Activated naive CD4-positive, alpha-beta T cell treated with anti-CD3 and anti-CD28 coated beads for 36 hours (primary cell): Measurements from ENCODE around the gene SNX6. TPM values are rescaled to one million over a fixed set of nuclear protein-coding genes. Genes with fewer than 3 reads are reported as not detected.
"Not testable (repeated sequence)": the region's sequence is repeated elsewhere in the genome, so short reads cannot be mapped to it uniquely, and the experiment has no call there.

Experiments used
- CTCF ChIA-PET: fragments of 350-600 bp; sonication (Branson Sonifier 250); formaldehyde crosslinking; loops from one replicate; lab custom pipeline; 2021; ENCODE audit warnings: antibody characterized with exemption; lab: Charles Lee
- DNase-seq: peaks from one replicate; pipeline ENCODE4 v3.0.0-alpha.2; 2020
- H3K27ac Mint-ChIP-seq: one replicate; pipeline ENCODE4 v1.8.0; 2021; ENCODE audit warnings: mild to moderate bottlenecking, mixed read lengths
- H3K27me3 Mint-ChIP-seq: one replicate; pipeline ENCODE4 v1.8.0; 2021; ENCODE audit warnings: low read depth, mixed read lengths
- H3K36me3 Mint-ChIP-seq: one replicate; pipeline ENCODE4 v1.8.0; 2021; ENCODE audit warnings: low read depth, mixed read lengths
- H3K4me1 Mint-ChIP-seq: one replicate; pipeline ENCODE4 v1.8.0; 2021; ENCODE audit warnings: low read depth, mixed read lengths
- H3K4me3 Mint-ChIP-seq: one replicate; pipeline ENCODE4 v1.8.0; 2021; ENCODE audit warnings: mild to moderate bottlenecking, moderate library complexity, mixed read lengths
- H3K9me3 Mint-ChIP-seq: one replicate; pipeline ENCODE4 v1.8.0; 2021; ENCODE audit warnings: mixed read lengths
- intact Hi-C: fragments of 100-400 bp; cut with micrococcal nuclease; formaldehyde crosslinking; loops from one replicate; pipeline ENCODE4 v1.15.1; 2023
- total RNA-seq, 2 experiments: library from RNA; stranded (reverse); gene quantifications; one replicate each; pipeline ENCODE4 v1.2.3, GENCODE V29; 2021

Gene SNX6
- total RNA-seq, 2 experiments from 2014 or later = 73.9 to 74.3 TPM

- Mint-ChIP-seq H3K27ac (peak overlapping the region; percentile 98), H3K4me3 (peak overlapping the region; percentile 95), H3K4me1 (peaks cover 43% of the 10 kb centered on the region), H3K36me3 (peaks cover 11% of the 10 kb centered on the region)
- DNase-seq, H3K27me3 Mint-ChIP-seq, H3K9me3 Mint-ChIP-seq: not testable (repeated sequence)
- CTCF ChIA-PET = interaction anchor here (0.9 to 1.9 kb wide), 2 partner anchors 27 to 206 kb away, joined by 3 to 6 read pairs; no protein-coding TSS in a partner anchor
- intact Hi-C loops = loop anchor here (5.0 to 10.0 kb wide), 10 partner anchors 76 to 1784 kb away; partner anchors contain the start of genes BRMS1L, FAM177A1, MBIP and PPP2R3C
Observed at GRCh38 chr14:34538096-34538495, 91.9 kb downstream of the SNX6 start.

- H3K9me3 Mint-ChIP-seq = no peaks in the 10 kb centered on the region
- H3K27ac Mint-ChIP-seq = peak overlapping the region; percentile 53
- intact Hi-C loops = loop anchor here (5.0 to 10.0 kb wide), 10 partner anchors 75 to 1785 kb away; partner anchors contain the start of genes BRMS1L, FAM177A1, MBIP and PPP2R3C
- H3K27me3 Mint-ChIP-seq = no peaks in the 10 kb centered on the region
- H3K4me1 Mint-ChIP-seq = peaks cover 43% of the 10 kb centered on the region
- peaks cover 11% of the 10 kb centered on the region for H3K36me3 Mint-ChIP-seq
- CTCF ChIA-PET = interaction anchor here (0.5 to 1.9 kb wide), 2 partner anchors 16 to 206 kb away, joined by 3 to 6 read pairs; no protein-coding TSS in a partner anchor
- no peak for DNase-seq
- no peak overlapping the region for H3K4me3 Mint-ChIP-seq
Observed at GRCh38 chr14:34537677-34538009, 92.3 kb downstream of the SNX6 start.

- CTCF ChIA-PET = interaction anchor here (0.5 to 1.9 kb wide), 2 partner anchors 16 to 205 kb away, joined by 3 to 6 read pairs; no protein-coding TSS in a partner anchor
- Mint-ChIP-seq H3K9me3 (no peaks in the 10 kb centered on the region), H3K4me1 (peaks cover 43% of the 10 kb centered on the region), H3K27ac (no peak overlapping the region), H3K36me3 (peaks cover 13% of the 10 kb centered on the region), H3K27me3 (no peaks in the 10 kb centered on the region), H3K4me3 (no peak overlapping the region)
- intact Hi-C loops = loop anchor here (5.0 to 10.0 kb wide), 10 partner anchors 75 to 1785 kb away; partner anchors contain the start of genes BRMS1L, FAM177A1, MBIP and PPP2R3C
- DNase-seq = no peak
Observed at GRCh38 chr14:34536951-34537676, 92.8 kb downstream of the SNX6 start.

- no peaks in the 10 kb centered on the region for H3K27me3 Mint-ChIP-seq
- CTCF ChIA-PET = interaction anchor here (0.6 kb wide), 1 partner anchor 9 kb away, joined by 4 read pairs; no protein-coding TSS in a partner anchor
- no peaks in the 10 kb centered on the region for H3K4me1 Mint-ChIP-seq
- intact Hi-C loops = no loop called here
- H3K27ac Mint-ChIP-seq = peak overlapping the region; percentile 54
- no peak overlapping the region for H3K4me3 Mint-ChIP-seq
- H3K36me3 Mint-ChIP-seq = peaks cover 25% of the 10 kb centered on the region
- DNase-seq = no peak
- H3K9me3 Mint-ChIP-seq = no peaks in the 10 kb centered on the region
Observed at GRCh38 chr14:34527591-34527990, 102.4 kb downstream of the SNX6 start.

GRCh38 chr14:34524216-34524615 lies 105.7 kb downstream of the SNX6 start:
- intact Hi-C loops, DNase-seq, H3K4me3 Mint-ChIP-seq, H3K9me3 Mint-ChIP-seq, H3K4me1 Mint-ChIP-seq, H3K27ac Mint-ChIP-seq, H3K27me3 Mint-ChIP-seq: not testable (repeated sequence)
- peaks cover 34% of the 10 kb centered on the region for H3K36me3 Mint-ChIP-seq
- CTCF ChIA-PET = interaction anchor here (2.1 kb wide), 1 partner anchor 193 kb away, joined by 4 read pairs; no protein-coding TSS in a partner anchor

- H3K27me3 Mint-ChIP-seq = no peaks in the 10 kb centered on the region
- CTCF ChIA-PET = interaction anchor here (2.1 kb wide), 1 partner anchor 191 kb away, joined by 4 read pairs; no protein-coding TSS in a partner anchor
Observed at GRCh38 chr14:34522496-34522895, 107.5 kb downstream of the SNX6 start.

GRCh38 chr14:34521071-34521470 lies 108.9 kb downstream of the SNX6 start:
- H3K4me1 Mint-ChIP-seq, H3K9me3 Mint-ChIP-seq, H3K4me3 Mint-ChIP-seq, DNase-seq, H3K27ac Mint-ChIP-seq, intact Hi-C loops, H3K27me3 Mint-ChIP-seq: not testable (repeated sequence)
- CTCF ChIA-PET = interaction anchor here (0.7 kb wide), 1 partner anchor 16 kb away, joined by 3 read pairs; no protein-coding TSS in a partner anchor
- peaks cover 51% of the 10 kb centered on the region for H3K36me3 Mint-ChIP-seq

More at GRCh38 chr14:34522496-34522895, 107.5 kb downstream of the SNX6 start:
- DNase-seq = no peak
- Mint-ChIP-seq H3K4me3 (no peak overlapping the region), H3K27ac (peak overlapping the region; percentile 11), H3K9me3 (no peaks in the 10 kb centered on the region), H3K36me3 (peaks cover 44% of the 10 kb centered on the region), H3K4me1 (no peaks in the 10 kb centered on the region)
- intact Hi-C loops = no loop called here

- Mint-ChIP-seq H3K27ac (peak overlapping the region; percentile 59), H3K36me3 (peaks cover 55% of the 10 kb centered on the region)
- H3K27me3 Mint-ChIP-seq, H3K4me1 Mint-ChIP-seq, H3K9me3 Mint-ChIP-seq, intact Hi-C loops, H3K4me3 Mint-ChIP-seq, DNase-seq, CTCF ChIA-PET: not testable (repeated sequence)
Observed at GRCh38 chr14:34520304-34520970, 109.5 kb downstream of the SNX6 start.

Other genes with a start within 250 kb of the SNX6 start
- gene SPTSSA, start 167.9 kb downstream of the SNX6 start, total RNA-seq = 1 to 10 TPM; 5.8 to 6.2 TPM
- gene EAPP, start 90.4 kb downstream of the SNX6 start, total RNA-seq = 10 to 100 TPM; 34.0 to 35.4 TPM
- 1 to 10 TPM; 3.1 to 4.5 TPM for gene CFL2, start 84.4 kb upstream of the SNX6 start, total RNA-seq
- 10 to 100 TPM; 50.8 to 57.0 TPM for gene BAZ1A, start 245.2 kb upstream of the SNX6 start, total RNA-seq